CD14-positive monocyte (primary cell): ENCODE data around the gene ZBBX. TPM values are rescaled to one million over a fixed set of nuclear protein-coding genes. Genes with fewer than 3 reads are reported as not detected.

Source experiments
- DNase-seq, 3 donors: peaks; one replicate each; pipeline ENCODE4 v3.0.0-alpha.2; 2011 to 2022
- H2AFZ ChIP-seq: 2 replicates; pipeline ENCODE4 v1.6.0; 2012; ENCODE audit warnings: mild to moderate bottlenecking, low read depth, low read length, inconsistent platforms; ENCODE audit not compliant: insufficient read depth, poor library complexity, severe bottlenecking
- H3K27ac ChIP-seq, 2 donors: 1 replicate in 1 of 2; 2 replicates in 1 of 2; pipeline ENCODE4 v1.5.1; 2012 to 2013; ENCODE audit warnings: low read length in 2 of 2, control low read depth in 1 of 2, inconsistent platforms in 1 of 2, low read depth in 1 of 2, mild to moderate bottlenecking in 1 of 2
- H3K27me3 ChIP-seq, 2 donors: one replicate each; pipeline versions ENCODE4 v1.6.0 to v1.6.1; 2011 to 2013; ENCODE audit warnings: low read length in 2 of 2; ENCODE audit not compliant: control insufficient read depth in 2 of 2, insufficient read depth in 2 of 2
- H3K36me3 ChIP-seq, 2 donors: replicated peaks in 1 of 2; 1 replicate in 1 of 2; 2 replicates in 1 of 2; pipeline versions ENCODE4 v1.5.1 to v1.6.1; 2012 to 2013; ENCODE audit warnings: low read length in 2 of 2, control low read depth in 1 of 2, inconsistent platforms in 1 of 2, mild to moderate bottlenecking in 1 of 2; ENCODE audit not compliant: insufficient read depth in 2 of 2, control insufficient read depth in 1 of 2
- H3K4me1 ChIP-seq, 2 donors: 1 replicate in 1 of 2; 2 replicates in 1 of 2; pipeline versions ENCODE4 v1.5.1 to v1.6.1; 2012 to 2013; ENCODE audit warnings: low read length in 2 of 2, control low read depth in 1 of 2, inconsistent platforms in 1 of 2, mild to moderate bottlenecking in 1 of 2, moderate library complexity in 1 of 2; ENCODE audit not compliant: insufficient read depth in 2 of 2, control insufficient read depth in 1 of 2
- H3K4me2 ChIP-seq: replicated peaks from 2 replicates; pipeline ENCODE3; 2012; ENCODE audit warnings: low read length, moderate library complexity, mild to moderate bottlenecking; ENCODE audit not compliant: poor library complexity, severe bottlenecking; ENCODE audit errors: extremely low read depth
- H3K4me3 ChIP-seq, 3 experiments: fragments of 200-600 bp in 1 of 3; sonication (generic) in 1 of 3; replicated peaks in 1 of 3; 1 replicate in 2 of 3; 2 replicates in 1 of 3; pipeline ENCODE4 v1.5.1; 2011 to 2013; ENCODE audit warnings: low read length in 3 of 3, mild to moderate bottlenecking in 3 of 3, control low read depth in 2 of 3, low read depth in 2 of 3, inconsistent platforms in 1 of 3, moderate library complexity in 1 of 3
- H3K79me2 ChIP-seq: 2 replicates; pipeline ENCODE4 v1.6.0; 2012; ENCODE audit warnings: mild to moderate bottlenecking, control low read depth, inconsistent platforms, low read length, moderate library complexity; ENCODE audit not compliant: insufficient read depth
- H3K9ac ChIP-seq: 2 replicates; pipeline ENCODE4 v1.6.0; 2017; ENCODE audit warnings: low read length, mild to moderate bottlenecking; ENCODE audit not compliant: insufficient read depth, poor library complexity, severe bottlenecking
- H3K9me3 ChIP-seq, 2 donors: replicated peaks in 1 of 2; 1 replicate in 1 of 2; 2 replicates in 1 of 2; pipeline versions ENCODE4 v1.5.1 to v1.6.1; 2012 to 2013; ENCODE audit warnings: low read length in 2 of 2, control low read depth in 1 of 2; ENCODE audit not compliant: control insufficient read depth in 1 of 2, insufficient read depth in 1 of 2
- H4K20me1 ChIP-seq: 2 replicates; pipeline ENCODE4 v1.6.0; 2012; ENCODE audit warnings: mild to moderate bottlenecking, low read length, control low read depth, moderate library complexity; ENCODE audit not compliant: insufficient read depth
- H3K27ac Mint-ChIP-seq, 7 donors: one replicate each; pipeline ENCODE4 v1.8.0; 2020; ENCODE audit warnings: mild to moderate bottlenecking in 7 of 7, mixed read lengths in 7 of 7, moderate library complexity in 6 of 7, inconsistent platforms in 2 of 7
- H3K27me3 Mint-ChIP-seq, 3 donors: one replicate each; pipeline ENCODE4 v1.8.0; 2021 to 2022; ENCODE audit warnings: low read depth in 3 of 3, mild to moderate bottlenecking in 3 of 3, mixed read lengths in 3 of 3, moderate library complexity in 3 of 3, inconsistent platforms in 1 of 3
- H3K36me3 Mint-ChIP-seq, 2 donors: one replicate each; pipeline ENCODE4 v1.8.0; 2020; ENCODE audit warnings: mixed read lengths in 2 of 2, inconsistent platforms in 1 of 2, mild to moderate bottlenecking in 1 of 2
- H3K4me1 Mint-ChIP-seq: one replicate; pipeline ENCODE4 v1.8.0; 2020; ENCODE audit warnings: mild to moderate bottlenecking, mixed read lengths
- H3K4me3 Mint-ChIP-seq, 2 donors: one replicate each; pipeline ENCODE4 v1.8.0; 2020; ENCODE audit warnings: mild to moderate bottlenecking in 2 of 2, mixed read lengths in 2 of 2, moderate library complexity in 1 of 2
- H3K9me3 Mint-ChIP-seq, 7 donors: one replicate each; pipeline ENCODE4 v1.8.0; 2020 to 2022; ENCODE audit warnings: mixed read lengths in 7 of 7, mild to moderate bottlenecking in 6 of 7, moderate library complexity in 6 of 7, inconsistent platforms in 2 of 7
- WGBS: methylation state at CpG from one replicate; pipeline ENCODE4 v1.1.5; 2013; ENCODE audit warnings: missing lambda C conversion rate; ENCODE audit not compliant: insufficient coverage; 5-methylcytosine and 5-hydroxymethylcytosine counted together
- intact Hi-C, 2 donors: fragments of 100-400 bp; cut with micrococcal nuclease; formaldehyde crosslinking; loops; one replicate each; pipeline versions ENCODE4 v1.15.0 to v1.15.1; 2023
- polyA plus RNA-seq, 3 donors: library from polyadenylated mRNA; depleted of rRNA in 1 of 3; unstranded in 2 of 3; stranded (reverse) in 1 of 3; fragments of 300-500 nt in 2 of 3; fragments of >200 nt in 1 of 3; fragmentation: Illumina TruSeq in 2 of 3; gene quantifications; 1 replicate in 2 of 3; 2 replicates in 1 of 3; pipeline ENCODE4 v1.2.3, GENCODE V29; 2012 to 2021
- TF ChIP-seq, protein P1 (sequence below): fragments of 200-600 bp; IDR thresholded peaks from one replicate; pipeline ENCODE4 v1.8.0; 2022; ENCODE audit warnings: antibody characterized with exemption, mild to moderate bottlenecking

ZBBX gene
- polyA plus RNA-seq, 3 donors = not detected

DNA sequence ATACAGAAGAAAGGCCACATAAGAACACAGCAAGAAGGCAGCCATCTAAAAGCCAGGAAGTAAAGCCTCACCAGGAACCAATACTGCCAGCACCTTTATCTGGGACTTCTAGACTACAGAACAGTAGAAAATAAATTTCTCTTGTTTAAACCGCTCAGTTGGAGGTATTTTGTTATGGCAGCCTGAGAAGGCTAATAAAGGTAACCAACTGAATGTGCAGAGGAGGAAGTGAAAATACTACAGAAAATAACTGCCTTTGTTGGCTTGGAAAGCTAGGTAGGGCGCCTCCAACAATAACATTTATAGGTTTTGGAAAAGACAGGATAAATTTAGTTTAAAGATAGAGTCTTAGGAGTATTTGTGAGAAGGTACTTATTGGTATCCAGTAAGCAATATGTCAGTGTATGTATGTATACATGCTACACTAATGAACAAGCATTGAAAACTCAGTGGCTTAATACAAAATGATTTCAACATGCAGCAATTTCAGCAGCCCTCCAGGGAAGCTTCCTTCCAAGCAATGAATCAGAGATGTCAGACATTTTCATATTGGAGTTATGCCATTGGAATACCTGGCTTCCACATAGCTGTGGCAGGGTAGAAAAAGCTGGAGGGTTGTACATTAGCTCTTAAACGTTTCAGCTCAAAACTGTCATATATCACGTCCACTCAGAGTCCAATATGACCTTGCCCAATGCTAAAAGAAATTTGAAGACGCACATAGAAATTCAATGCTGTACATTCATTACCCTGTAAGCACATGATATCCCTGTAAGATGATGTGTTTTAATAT, 48.9 kb downstream of the ZBBX start:
- no peaks in the 10 kb centered on the region for H3K27me3 ChIP-seq
- H4K20me1 ChIP-seq = no peaks in the 10 kb centered on the region
- no peak overlapping the region for H3K27ac ChIP-seq
- intact Hi-C loops = no loop called here
- DNase-seq = no peak
- TF ChIP-seq, protein P1, sequence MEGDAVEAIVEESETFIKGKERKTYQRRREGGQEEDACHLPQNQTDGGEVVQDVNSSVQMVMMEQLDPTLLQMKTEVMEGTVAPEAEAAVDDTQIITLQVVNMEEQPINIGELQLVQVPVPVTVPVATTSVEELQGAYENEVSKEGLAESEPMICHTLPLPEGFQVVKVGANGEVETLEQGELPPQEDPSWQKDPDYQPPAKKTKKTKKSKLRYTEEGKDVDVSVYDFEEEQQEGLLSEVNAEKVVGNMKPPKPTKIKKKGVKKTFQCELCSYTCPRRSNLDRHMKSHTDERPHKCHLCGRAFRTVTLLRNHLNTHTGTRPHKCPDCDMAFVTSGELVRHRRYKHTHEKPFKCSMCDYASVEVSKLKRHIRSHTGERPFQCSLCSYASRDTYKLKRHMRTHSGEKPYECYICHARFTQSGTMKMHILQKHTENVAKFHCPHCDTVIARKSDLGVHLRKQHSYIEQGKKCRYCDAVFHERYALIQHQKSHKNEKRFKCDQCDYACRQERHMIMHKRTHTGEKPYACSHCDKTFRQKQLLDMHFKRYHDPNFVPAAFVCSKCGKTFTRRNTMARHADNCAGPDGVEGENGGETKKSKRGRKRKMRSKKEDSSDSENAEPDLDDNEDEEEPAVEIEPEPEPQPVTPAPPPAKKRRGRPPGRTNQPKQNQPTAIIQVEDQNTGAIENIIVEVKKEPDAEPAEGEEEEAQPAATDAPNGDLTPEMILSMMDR = no peak
- H2AFZ ChIP-seq = no peak overlapping the region
- no peaks in the 10 kb centered on the region for H3K27me3 Mint-ChIP-seq
- H3K4me3 Mint-ChIP-seq = no peak overlapping the region
- H3K4me3 ChIP-seq = no peak overlapping the region
- no peaks in the 10 kb centered on the region for H3K36me3 Mint-ChIP-seq
- H3K27ac Mint-ChIP-seq = peak overlapping the region in 2 of 7 donors; percentile 44 to 60
- no peak overlapping the region for H3K9ac ChIP-seq
- no CpG with 5 or more reads among the region's 5 CpGs for WGBS
- no peaks in the 10 kb centered on the region for H3K9me3 ChIP-seq
- H3K9me3 Mint-ChIP-seq = peaks cover 0 to 6% (median 2%) of the 10 kb centered on the region in 7 donors
- peaks cover 4% of the 10 kb centered on the region for H3K4me1 Mint-ChIP-seq
- H3K4me2 ChIP-seq = no peak overlapping the region
- H3K79me2 ChIP-seq = no peaks in the 10 kb centered on the region
- H3K36me3 ChIP-seq = no peaks in the 10 kb centered on the region
- no peaks in the 10 kb centered on the region for H3K4me1 ChIP-seq

DNA sequence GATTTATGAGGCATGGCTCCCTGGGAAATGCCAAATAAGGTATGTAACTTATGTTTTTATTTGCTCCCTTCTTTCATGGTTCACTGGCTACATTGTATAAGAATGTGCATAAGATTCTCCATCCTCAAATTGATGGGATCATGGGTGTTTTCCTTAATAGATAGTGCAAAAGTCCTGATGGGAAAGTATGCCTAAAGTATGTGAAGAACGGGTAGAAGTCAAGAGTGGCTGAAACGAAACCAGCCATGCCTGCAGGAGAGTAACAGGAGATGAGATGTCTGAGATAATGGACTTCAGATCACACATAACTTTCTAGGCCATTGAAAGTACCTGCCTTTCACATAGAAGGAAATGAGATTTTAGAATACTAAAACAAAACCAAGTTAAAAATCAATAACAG, 56.5 kb downstream of the ZBBX start:
- Mint-ChIP-seq H3K27me3 (no peaks in the 10 kb centered on the region), H3K4me1 (peaks cover 7% of the 10 kb centered on the region), H3K4me3 (no peak overlapping the region), H3K36me3 (no peaks in the 10 kb centered on the region), H3K9me3 (peaks cover 0 to 8% (median 4%) of the 10 kb centered on the region in 7 donors), H3K27ac (no peak overlapping the region)
- H3K36me3 ChIP-seq = no peaks in the 10 kb centered on the region
- H3K9ac ChIP-seq = no peak overlapping the region
- no peaks in the 10 kb centered on the region for H3K27me3 ChIP-seq
- H3K79me2 ChIP-seq = no peaks in the 10 kb centered on the region
- no peak overlapping the region for H3K4me2 ChIP-seq
- H3K4me1 ChIP-seq = no peaks in the 10 kb centered on the region
- H2AFZ ChIP-seq = no peak overlapping the region
- no peaks in the 10 kb centered on the region for H4K20me1 ChIP-seq
- intact Hi-C loops = no loop called here
- WGBS = no CpG with 5 or more reads among the region's 2 CpGs
- TF ChIP-seq, protein P1 = no peak
- H3K4me3 ChIP-seq = no peak overlapping the region
- H3K9me3 ChIP-seq = no peaks in the 10 kb centered on the region
- DNase-seq = no peak
- H3K27ac ChIP-seq = no peak overlapping the region
